Esophagus squamous epithelium (tissue), 4 donors: ENCODE measurements around the gene CDH6.

Experiments used
- CTCF ChIP-seq, 6 experiments: fragments of 450-650 bp in 4 of 6; fragments of 200-600 bp in 2 of 6; sonication (generic) in 2 of 6; IDR thresholded peaks; one replicate each; pipeline ENCODE4 v1.5.1; 2016 to 2019; ENCODE audit warnings: antibody characterized with exemption in 6 of 6, mild to moderate bottlenecking in 4 of 6, moderate library complexity in 4 of 6
- POLR2A ChIP-seq, 4 donors: fragments of 450-650 bp; IDR thresholded peaks; one replicate each; pipeline ENCODE4 v1.6.1; 2017; ENCODE audit warnings: antibody characterized with exemption in 4 of 4, mild to moderate bottlenecking in 4 of 4, moderate library complexity in 3 of 4

GRCh38 chr5:31182136-31182535 is 11.3 kb upstream of the CDH6 start:
- TF ChIP-seq POLR2A (IDR thresholded peaks at IDR 0.05) (no peak), CTCF (IDR thresholded peaks at IDR 0.05) (no peak)
